HEK293T (cell line): Measurements from ENCODE around the gene SLC37A4.

ENCODE experiments used
- ARNT ChIP-seq: fragments of 450-650 bp; IDR thresholded peaks from 2 replicates; pipeline ENCODE4 v1.6.1; 2017; ENCODE audit warnings: mild to moderate bottlenecking
- BHLHE40 ChIP-seq: fragments of 450-650 bp; IDR thresholded peaks from 2 replicates; pipeline ENCODE4 v1.6.1; 2016; ENCODE audit warnings: mild to moderate bottlenecking, moderate library complexity, borderline replicate concordance
- CTBP1 ChIP-seq: fragments of 450-650 bp; IDR thresholded peaks from 2 replicates; pipeline ENCODE4 v1.6.1; 2016; ENCODE audit warnings: borderline replicate concordance
- ELF4 ChIP-seq: fragments of 450-650 bp; IDR thresholded peaks from 2 replicates; pipeline ENCODE4 v1.6.1; 2017; ENCODE audit warnings: antibody characterized with exemption
- FOXA1 ChIP-seq: fragments of 450-650 bp; IDR thresholded peaks from 2 replicates; pipeline ENCODE4 v1.6.1; 2016; ENCODE audit warnings: mild to moderate bottlenecking
- FOXK2 ChIP-seq: fragments of 450-650 bp; IDR thresholded peaks from 2 replicates; pipeline ENCODE4 v1.6.1; 2016; ENCODE audit warnings: mild to moderate bottlenecking
- FOXM1 ChIP-seq: fragments of 450-650 bp; IDR thresholded peaks from 2 replicates; pipeline ENCODE4 v1.6.1; 2017; ENCODE audit warnings: mild to moderate bottlenecking, borderline replicate concordance
- HDGF ChIP-seq: fragments of 450-650 bp; IDR thresholded peaks from 2 replicates; pipeline ENCODE4 v1.6.1; 2017; ENCODE audit warnings: antibody characterized with exemption, borderline replicate concordance
- NFRKB ChIP-seq: fragments of 450-650 bp; IDR thresholded peaks from 2 replicates; pipeline ENCODE4 v1.6.1; 2016; ENCODE audit warnings: mild to moderate bottlenecking, moderate library complexity
- SP1 ChIP-seq: fragments of 450-650 bp; IDR thresholded peaks from 2 replicates; pipeline ENCODE4 v1.6.1; 2017
- SUZ12 ChIP-seq: fragments of 450-650 bp; IDR thresholded peaks from 2 replicates; pipeline ENCODE4 v1.6.1; 2016; ENCODE audit warnings: mild to moderate bottlenecking
- TARDBP ChIP-seq: fragments of 450-650 bp; IDR thresholded peaks from 2 replicates; pipeline ENCODE4 v1.6.1; 2016
- TF ChIP-seq, protein P1 (sequence below): fragments of 450-650 bp; IDR thresholded peaks from 2 replicates; pipeline ENCODE4 v1.6.1; 2016

DNA sequence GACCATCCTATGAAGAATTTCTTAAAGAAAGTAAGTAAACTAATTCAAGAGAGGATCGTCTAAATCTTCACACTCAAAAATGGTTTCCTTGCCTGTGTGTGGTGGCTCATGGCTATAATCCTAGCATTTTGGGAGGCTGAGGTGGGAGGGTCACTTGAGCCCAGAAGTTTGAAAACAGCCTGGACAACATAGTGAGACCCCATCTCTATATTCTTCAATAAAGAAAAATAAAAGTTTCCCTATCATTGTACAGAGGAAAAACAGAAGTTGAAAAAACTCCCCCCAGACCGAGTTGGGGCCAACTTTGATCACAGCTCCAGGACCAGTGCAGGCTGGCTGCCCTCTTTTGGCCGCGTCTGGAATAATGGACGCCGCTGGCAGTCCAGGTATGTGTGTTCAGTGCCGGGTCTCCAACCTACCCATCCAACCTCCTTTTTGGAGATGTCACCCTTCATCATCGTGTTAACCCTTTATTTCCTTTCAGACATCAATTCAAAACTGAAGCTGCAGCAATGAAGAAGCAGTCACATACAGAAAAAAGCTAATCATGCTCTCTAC lies 15.5 kb downstream of the SLC37A4 start:
- TF ChIP-seq SP1 (no peak), CTBP1 (no peak), ELF4 (no peak), ARNT (no peak), BHLHE40 (no peak), TARDBP (no peak), FOXM1 (no peak), FOXA1 (no peak), NFRKB (no peak), SUZ12 (no peak), HDGF (no peak), FOXK2 (no peak)
- TF ChIP-seq, protein P1, sequence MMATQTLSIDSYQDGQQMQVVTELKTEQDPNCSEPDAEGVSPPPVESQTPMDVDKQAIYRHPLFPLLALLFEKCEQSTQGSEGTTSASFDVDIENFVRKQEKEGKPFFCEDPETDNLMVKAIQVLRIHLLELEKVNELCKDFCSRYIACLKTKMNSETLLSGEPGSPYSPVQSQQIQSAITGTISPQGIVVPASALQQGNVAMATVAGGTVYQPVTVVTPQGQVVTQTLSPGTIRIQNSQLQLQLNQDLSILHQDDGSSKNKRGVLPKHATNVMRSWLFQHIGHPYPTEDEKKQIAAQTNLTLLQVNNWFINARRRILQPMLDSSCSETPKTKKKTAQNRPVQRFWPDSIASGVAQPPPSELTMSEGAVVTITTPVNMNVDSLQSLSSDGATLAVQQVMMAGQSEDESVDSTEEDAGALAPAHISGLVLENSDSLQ: no peak
